H1 (cell line): Measurements from ENCODE around the gene SCD. TPM values are rescaled to one million over a fixed set of nuclear protein-coding genes. Genes with fewer than 3 reads are reported as not detected.

Source experiments
- CTCF ChIA-PET: fragments of 300-600 bp; sonication (Branson Sonifier 250); formaldehyde crosslinking; loops from one replicate; lab custom pipeline; 2021; ENCODE audit not compliant: partially characterized antibody; lab: Charles Lee
- POLR2A ChIA-PET: fragments of 300-600 bp; sonication (Branson Sonifier 250); formaldehyde crosslinking; loops from one replicate; lab custom pipeline; 2021; ENCODE audit warnings: inconsistent platforms; ENCODE audit not compliant: partially characterized antibody; lab: Charles Lee
- DNase-seq, 2 experiments: peaks; one replicate each; pipeline versions ENCODE4 v3.0.0 to v3.0.0-alpha.2; 2010 to 2022; ENCODE audit warnings: low spot score in 2 of 2, low read depth in 1 of 2, mixed read lengths in 1 of 2
- FAIRE-seq: peaks from 2 replicates; lab custom pipeline; 2011; peaks lifted over from hg19 to GRCh38; lab: Jason Lieb, UNC
- H2AFZ ChIP-seq: 2 replicates; pipeline ENCODE4 v1.8.1; 2012; ENCODE audit warnings: low read length, inconsistent platforms
- H2AK5ac ChIP-seq: 2 replicates; pipeline ENCODE4 v1.6.1; 2013; ENCODE audit warnings: low read depth, low read length
- H2BK120ac ChIP-seq: replicated peaks from 2 replicates; pipeline ENCODE3; 2013; ENCODE audit warnings: low read depth, low read length, inconsistent platforms
- H2BK12ac ChIP-seq: 2 replicates; pipeline ENCODE4 v1.6.1; 2013; ENCODE audit warnings: low read depth, low read length
- H2BK15ac ChIP-seq: 2 replicates; pipeline ENCODE4 v1.6.1; 2013; ENCODE audit warnings: low read length
- H2BK20ac ChIP-seq: 2 replicates; pipeline ENCODE4 v1.6.1; 2013; ENCODE audit warnings: low read length
- H2BK5ac ChIP-seq: 2 replicates; pipeline ENCODE4 v1.6.1; 2013; ENCODE audit warnings: low read depth, low read length
- H3K14ac ChIP-seq: 2 replicates; pipeline ENCODE4 v1.6.1; 2013; ENCODE audit warnings: inconsistent platforms; ENCODE audit not compliant: insufficient read length
- H3K18ac ChIP-seq: 2 replicates; pipeline ENCODE4 v1.6.1; 2013; ENCODE audit warnings: low read length; ENCODE audit errors: extremely low read depth
- H3K23ac ChIP-seq: 2 replicates; pipeline ENCODE4 v1.6.1; 2013; ENCODE audit warnings: inconsistent platforms; ENCODE audit not compliant: insufficient read length
- H3K23me2 ChIP-seq: 2 replicates; pipeline ENCODE4 v1.6.1; 2013; ENCODE audit warnings: low read depth, low read length
- H3K27ac ChIP-seq: 2 replicates; pipeline ENCODE4 v1.6.1; 2011; ENCODE audit warnings: low read depth, low read length, inconsistent platforms
- H3K27me3 ChIP-seq, 4 experiments: replicated peaks in 1 of 4; 1 replicate in 1 of 4; 2 replicates in 3 of 4; pipeline versions ENCODE4 v1.6.1 to v1.8.1; 2011 to 2013; ENCODE audit warnings: low read length in 3 of 4, mild to moderate bottlenecking in 3 of 4, inconsistent platforms in 2 of 4, mixed read lengths in 2 of 4, moderate library complexity in 1 of 4; ENCODE audit not compliant: control insufficient read depth in 3 of 4, insufficient read depth in 3 of 4; ENCODE audit errors: extremely low read depth in 1 of 4
- H3K36me3 ChIP-seq, 4 experiments: 2 replicates each; pipeline versions ENCODE4 v1.6.1 to v1.8.1; 2011 to 2013; ENCODE audit warnings: mild to moderate bottlenecking in 4 of 4, low read length in 3 of 4, moderate library complexity in 2 of 4, control low read depth in 1 of 4, inconsistent platforms in 1 of 4; ENCODE audit not compliant: insufficient read depth in 4 of 4, control insufficient read depth in 2 of 4
- H3K4ac ChIP-seq: replicated peaks from 2 replicates; pipeline ENCODE3; 2013; ENCODE audit warnings: low read length, low read depth, mixed read lengths, inconsistent platforms; ENCODE audit not compliant: insufficient read length
- H3K4me1 ChIP-seq, 4 experiments: replicated peaks in 1 of 4; 1 replicate in 1 of 4; 2 replicates in 3 of 4; pipeline versions ENCODE4 v1.6.1 to v1.8.1; 2011 to 2013; ENCODE audit warnings: low read length in 3 of 4, inconsistent platforms in 2 of 4, mixed read lengths in 1 of 4; ENCODE audit not compliant: insufficient read depth in 4 of 4, control insufficient read depth in 3 of 4
- H3K4me2 ChIP-seq, 2 experiments: 2 replicates each; pipeline versions ENCODE4 v1.6.1 to v1.8.1; 2011 to 2013; ENCODE audit warnings: low read depth in 2 of 2, low read length in 2 of 2, control low read depth in 1 of 2, inconsistent platforms in 1 of 2, mild to moderate bottlenecking in 1 of 2; ENCODE audit not compliant: insufficient read depth in 1 of 2
- H3K4me3 ChIP-seq, 4 experiments: fragments of 200-600, 300-600 bp in 1 of 4; sonication (generic), shearing (Covaris generic), sonication (Bioruptor Twin) in 1 of 4; 2 replicates each; pipeline versions ENCODE4 v1.5.1 to v1.8.1; 2011 to 2016; ENCODE audit warnings: low read length in 4 of 4, low read depth in 3 of 4, control low read depth in 2 of 4, inconsistent platforms in 2 of 4, mild to moderate bottlenecking in 2 of 4, mixed read lengths in 1 of 4, moderate library complexity in 1 of 4; ENCODE audit not compliant: insufficient read depth in 2 of 4; ENCODE audit errors: extremely low read depth in 1 of 4
- H3K56ac ChIP-seq: replicated peaks from 2 replicates; pipeline ENCODE3; 2013; ENCODE audit warnings: low read depth, mild to moderate bottlenecking, mixed read lengths, low read length, inconsistent platforms; ENCODE audit not compliant: insufficient read length
- H3K79me1 ChIP-seq: 2 replicates; pipeline ENCODE4 v1.6.1; 2013; ENCODE audit warnings: low read depth, low read length, control low read depth
- H3K79me2 ChIP-seq, 2 experiments: 2 replicates each; pipeline versions ENCODE4 v1.6.1 to v1.8.1; 2012 to 2013; ENCODE audit warnings: low read length in 2 of 2, mild to moderate bottlenecking in 2 of 2, inconsistent platforms in 1 of 2; ENCODE audit not compliant: insufficient read depth in 2 of 2, control insufficient read depth in 1 of 2
- H3K9ac ChIP-seq, 4 experiments: replicated peaks in 1 of 4; 1 replicate in 1 of 4; 2 replicates in 3 of 4; pipeline versions ENCODE4 v1.6.1 to v1.8.1; 2011 to 2013; ENCODE audit warnings: low read depth in 3 of 4, low read length in 3 of 4, control low read depth in 2 of 4, mild to moderate bottlenecking in 2 of 4, moderate library complexity in 2 of 4, inconsistent platforms in 1 of 4; ENCODE audit errors: extremely low read depth in 1 of 4
- H3K9me3 ChIP-seq, 2 experiments: 2 replicates each; pipeline versions ENCODE4 v1.6.1 to v1.8.1; 2012 to 2013; ENCODE audit warnings: mild to moderate bottlenecking in 2 of 2, moderate library complexity in 2 of 2, control low read depth in 1 of 2, inconsistent platforms in 1 of 2, low read depth in 1 of 2, low read length in 1 of 2, mixed read lengths in 1 of 2; ENCODE audit not compliant: insufficient read depth in 2 of 2
- H4K20me1 ChIP-seq, 2 experiments: replicated peaks in 1 of 2; 2 replicates each; pipeline versions ENCODE3 to v1.8.1; 2011 to 2013; ENCODE audit warnings: inconsistent platforms in 2 of 2, low read length in 2 of 2, mild to moderate bottlenecking in 1 of 2; ENCODE audit not compliant: insufficient read depth in 2 of 2, control insufficient read depth in 1 of 2
- H4K5ac ChIP-seq: 2 replicates; pipeline ENCODE4 v1.6.1; 2013; ENCODE audit warnings: low read length, low read depth, mixed read lengths, inconsistent platforms; ENCODE audit not compliant: insufficient read length
- H4K8ac ChIP-seq: 2 replicates; pipeline ENCODE4 v1.8.0; 2013; ENCODE audit warnings: mild to moderate bottlenecking, moderate library complexity, low read length, inconsistent platforms; ENCODE audit not compliant: insufficient read depth; ENCODE audit errors: extremely low read depth
- H4K91ac ChIP-seq: replicated peaks from 2 replicates; pipeline ENCODE3; 2013; ENCODE audit warnings: low read length, mixed read lengths, inconsistent platforms; ENCODE audit not compliant: insufficient read length
- EGR1 ChIP-seq: IDR thresholded peaks from 2 replicates; pipeline ENCODE4 v1.6.1; 2011; ENCODE audit warnings: low read depth, low read length, borderline replicate concordance
- POLR2A ChIP-seq, 2 experiments: IDR thresholded peaks; 1 replicate in 1 of 2; 2 replicates in 1 of 2; pipeline ENCODE4 v1.6.1; 2011; ENCODE audit warnings: low read depth in 2 of 2, low read length in 2 of 2, mild to moderate bottlenecking in 2 of 2; ENCODE audit errors: control extremely low read depth in 1 of 2
- TCF12 ChIP-seq: IDR thresholded peaks from 2 replicates; pipeline ENCODE4 v1.6.1; 2011; ENCODE audit warnings: low read depth, mild to moderate bottlenecking, low read length
- WGBS, 2 experiments: shearing (Covaris generic) in 1 of 2; methylation state at CpG; one replicate each; pipeline versions ENCODE4 v1.1.6 to v1.1.7; 2013 to 2015; ENCODE audit warnings: low lambda C conversion rate in 2 of 2, mixed read lengths in 2 of 2, inconsistent platforms in 1 of 2, low coverage in 1 of 2, missing lambda C conversion rate in 1 of 2; ENCODE audit not compliant: insufficient replicate concordance in 2 of 2, insufficient coverage in 1 of 2, insufficient read length in 1 of 2; ENCODE audit errors: extremely low coverage in 1 of 2, missing lambda C conversion rate in 1 of 2; 5-methylcytosine and 5-hydroxymethylcytosine counted together
- polyA plus RNA-seq, 7 experiments: library from polyadenylated mRNA; depleted of rRNA in 3 of 7; stranded (reverse) in 5 of 7; unstranded in 2 of 7; fragments of >200 nt in 5 of 7; fragments of 200-250 nt in 2 of 7; gene quantifications; 1 replicate in 5 of 7; 2 replicates in 1 of 7; 4 replicates in 1 of 7; pipeline versions ENCODE4 v1.2.1 to v1.2.3, GENCODE V29; 2011 to 2013; ENCODE audit warnings: missing spikeins in 2 of 7, mixed read lengths in 2 of 7
- total RNA-seq: library from RNA; stranded (reverse); fragmentation: NEBNext Ultra II Directional; extraction: Animal tissue kit (Norgen Biotek cat#: 25700); gene quantifications from 2 replicates; pipeline ENCODE4 v1.2.1, GENCODE V29; 2021

Gene SCD
- total and polyA plus RNA-seq, 2 of the 8 experiments (the other 6 are each of a cell fraction or from before 2014, with no cell fraction given): 397 to 621 TPM

- Histone ChIP-seq H3K27me3 (no peaks in the 10 kb centered on the region), H2BK15ac (no peak overlapping the region), H3K56ac (no peak overlapping the region), H3K4me1 (peaks cover 0 to 8% (median 4%) of the 10 kb centered on the region in 4 experiments; a peak in 2 of 7 replicates), H4K20me1 (peaks cover 2 to 32% of the 10 kb centered on the region in 2 experiments), H4K8ac (no peak overlapping the region), H2AK5ac (no peak overlapping the region), H3K18ac (no peak overlapping the region), H3K4ac (no peak overlapping the region), H3K36me3 (peaks cover 47 to 97% (median 82%) of the 10 kb centered on the region in 4 experiments), H3K23ac (no peak overlapping the region), H3K4me3 (no peak overlapping the region), H2BK120ac (no peak overlapping the region), H4K5ac (no peak overlapping the region), H3K79me2 (peaks cover 0 to 27% of the 10 kb centered on the region in 2 experiments; a peak in 3 of 4 replicates), H3K23me2 (no peaks in the 10 kb centered on the region), H2BK20ac (no peak overlapping the region), H3K14ac (no peak overlapping the region), H2AFZ (no peak overlapping the region), H3K27ac (no peak overlapping the region), H3K79me1 (peaks cover 3% of the 10 kb centered on the region; the same call in 1 of the 2 replicates), H3K9ac (no peak overlapping the region), H4K91ac (no peak overlapping the region), H2BK12ac (no peak overlapping the region), H3K9me3 (no peaks in the 10 kb centered on the region), H2BK5ac (no peak overlapping the region), H3K4me2 (no peak overlapping the region)
- POLR2A ChIA-PET: interaction anchor here (0.6 to 6.8 kb wide), 6 partner anchors 11 to 123 kb away, joined by 3 to 103 read pairs (median 9); partner anchors contain the start of gene SCD
- no peak for FAIRE-seq
- 81% methylated on average over 2 of the region's 2 CpGs; no CpG with 5 or more reads in 1 of the 2 experiments for WGBS, 2 experiments
- CTCF ChIA-PET: interaction anchor here (1.0 to 1.7 kb wide), 5 partner anchors 8 to 27 kb away, joined by 3 to 8 read pairs (median 4); no protein-coding TSS in a partner anchor
- peak in 1 of 2 experiments; percentile 47; a peak in 1 of 3 replicates for TF ChIP-seq POLR2A (IDR thresholded peaks at IDR 0.05; ENCODE audit: control extremely low read depth in 1 of 2, low read depth in 2 of 2, low read length in 2 of 2)
- no peak for TF ChIP-seq EGR1
- TF ChIP-seq TCF12: no peak
- DNase-seq: no peak
Observed at GRCh38 chr10:100359030-100359432, 12.0 kb downstream of the SCD start.
